ENCODE data around the gene TUBA1C.
"Not testable (repeated sequence)": the region's sequence is repeated elsewhere in the genome, so short reads cannot be mapped to it uniquely, and the experiment has no call there.

TUBA1C gene

GRCh38 chr12:49276304-49277290 lies 11.7 kb downstream of the TUBA1C start:
- H3K36me3 ChIP-seq: peaks cover 22 to 23% (median 22%) of the 10 kb centered on the region in 3 donors
- no peaks in the 10 kb centered on the region for H3K9me3 ChIP-seq
- DNase-seq: no peak
- H3K27me3 ChIP-seq: no peaks in the 10 kb centered on the region
- no peak overlapping the region for H3K4me3 ChIP-seq
- no peak for TF ChIP-seq CTCF (IDR thresholded peaks at IDR 0.05)
- intact Hi-C loops (cut with DNase I; ENCODE audit: low total_unique reads): no loop called here
- no peak overlapping the region for H3K27ac ChIP-seq
- no peaks in the 10 kb centered on the region for H3K4me1 ChIP-seq

- DNase-seq: no peak
- Histone ChIP-seq H3K27me3 (no peaks in the 10 kb centered on the region), H3K27ac (no peak overlapping the region), H3K4me1 (no peaks in the 10 kb centered on the region), H3K9me3 (no peaks in the 10 kb centered on the region), H3K36me3 (peaks cover 15 to 16% (median 16%) of the 10 kb centered on the region in 3 donors), H3K4me3 (no peak overlapping the region)
- no peak for TF ChIP-seq CTCF (IDR thresholded peaks at IDR 0.05)
- intact Hi-C loops (cut with DNase I; ENCODE audit: low total_unique reads): no loop called here
Observed at GRCh38 chr12:49277466-49277865, 12.6 kb downstream of the TUBA1C start.

GRCh38 chr12:49279706-49280159 lies 14.9 kb downstream of the TUBA1C start:
- no peak for TF ChIP-seq CTCF (IDR thresholded peaks at IDR 0.05)
- no peak overlapping the region for H3K4me3 ChIP-seq
- H3K27ac ChIP-seq: no peak overlapping the region
- H3K4me1 ChIP-seq: no peaks in the 10 kb centered on the region
- no peaks in the 10 kb centered on the region for H3K27me3 ChIP-seq
- H3K9me3 ChIP-seq: no peaks in the 10 kb centered on the region
- no peak for DNase-seq
- no peaks in the 10 kb centered on the region for H3K36me3 ChIP-seq
- intact Hi-C loops (cut with DNase I; ENCODE audit: low total_unique reads): no loop called here

- H3K9me3 ChIP-seq; intact Hi-C loops (cut with DNase I; ENCODE audit: low total_unique reads); H3K4me1 ChIP-seq; H3K27ac ChIP-seq; H3K4me3 ChIP-seq; H3K36me3 ChIP-seq; H3K27me3 ChIP-seq; DNase-seq: not testable (repeated sequence)
Observed at GRCh38 chr12:49280545-49280944, 15.7 kb downstream of the TUBA1C start.

GRCh38 chr12:49282302-49282701 lies 17.4 kb downstream of the TUBA1C start:
- Histone ChIP-seq H3K4me1 (no peaks in the 10 kb centered on the region), H3K27ac (no peak overlapping the region)
- intact Hi-C loops (cut with DNase I; ENCODE audit: low total_unique reads): no loop called here

GRCh38 chr12:49282740-49283375 lies 18.0 kb downstream of the TUBA1C start:
- H3K27me3 ChIP-seq; H3K36me3 ChIP-seq; intact Hi-C loops (cut with DNase I; ENCODE audit: low total_unique reads); H3K27ac ChIP-seq; H3K4me1 ChIP-seq; H3K4me3 ChIP-seq; DNase-seq; H3K9me3 ChIP-seq: not testable (repeated sequence)

More at GRCh38 chr12:49282302-49282701, 17.4 kb downstream of the TUBA1C start:
- no peak for TF ChIP-seq CTCF (IDR thresholded peaks at IDR 0.05)
- no peaks in the 10 kb centered on the region for H3K36me3 ChIP-seq
- H3K27me3 ChIP-seq: no peaks in the 10 kb centered on the region
- no peak for DNase-seq
- H3K9me3 ChIP-seq: no peaks in the 10 kb centered on the region
- no peak overlapping the region for H3K4me3 ChIP-seq

Measured in tibial artery (tissue), 4 donors.